Measurements from ENCODE around the gene TSR3.
"Not testable (repeated sequence)": the region's sequence is repeated elsewhere in the genome, so short reads cannot be mapped to it uniquely, and the experiment has no call there.

TSR3 gene

DNA sequence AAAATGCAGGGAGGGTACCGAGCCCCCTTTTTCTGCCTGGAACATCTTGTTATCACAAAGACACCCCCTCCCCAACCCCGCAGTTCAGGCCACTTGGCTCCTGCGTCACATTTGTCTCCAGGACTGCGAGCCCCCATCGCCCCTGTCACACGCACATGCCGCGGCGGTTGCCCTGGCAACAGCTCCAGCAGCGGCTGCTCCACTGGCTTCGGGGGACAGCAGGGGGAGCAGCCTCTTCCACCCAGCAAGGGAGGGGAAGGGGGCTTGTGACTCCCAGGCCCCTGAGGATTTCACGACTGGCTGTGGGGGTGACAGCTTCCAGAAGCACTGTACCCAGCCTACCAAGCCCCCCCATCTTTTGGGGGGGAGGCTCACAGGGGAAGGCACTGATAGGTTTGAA lies 15.7 kb downstream of the TSR3 start:
- no peak for DNase-seq

- DNase-seq, result no peak
Observed at GRCh38 chr16:1335211-1335971, 16.3 kb downstream of the TSR3 start.

DNA sequence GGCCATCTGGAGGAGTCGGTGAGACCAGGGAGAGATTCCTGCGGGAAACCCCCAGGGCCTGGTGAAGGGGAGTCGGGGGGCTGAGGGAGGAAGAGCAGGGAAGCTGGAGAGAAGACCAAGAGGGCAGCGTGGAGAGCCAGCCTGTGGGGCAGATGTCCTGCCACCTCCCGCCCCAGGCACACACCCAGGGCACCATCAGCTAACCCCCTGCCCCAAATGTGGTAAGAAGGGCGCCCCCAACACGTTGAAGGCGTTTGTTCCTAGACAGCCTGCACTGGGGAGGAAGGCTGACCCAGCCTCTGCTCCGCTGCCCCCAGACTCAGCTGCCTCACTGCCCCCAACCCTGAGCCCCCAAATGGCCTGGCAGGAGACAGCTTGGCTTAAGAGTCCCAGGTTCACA lies 16.9 kb downstream of the TSR3 start:
- DNase-seq, result no peak

DNA sequence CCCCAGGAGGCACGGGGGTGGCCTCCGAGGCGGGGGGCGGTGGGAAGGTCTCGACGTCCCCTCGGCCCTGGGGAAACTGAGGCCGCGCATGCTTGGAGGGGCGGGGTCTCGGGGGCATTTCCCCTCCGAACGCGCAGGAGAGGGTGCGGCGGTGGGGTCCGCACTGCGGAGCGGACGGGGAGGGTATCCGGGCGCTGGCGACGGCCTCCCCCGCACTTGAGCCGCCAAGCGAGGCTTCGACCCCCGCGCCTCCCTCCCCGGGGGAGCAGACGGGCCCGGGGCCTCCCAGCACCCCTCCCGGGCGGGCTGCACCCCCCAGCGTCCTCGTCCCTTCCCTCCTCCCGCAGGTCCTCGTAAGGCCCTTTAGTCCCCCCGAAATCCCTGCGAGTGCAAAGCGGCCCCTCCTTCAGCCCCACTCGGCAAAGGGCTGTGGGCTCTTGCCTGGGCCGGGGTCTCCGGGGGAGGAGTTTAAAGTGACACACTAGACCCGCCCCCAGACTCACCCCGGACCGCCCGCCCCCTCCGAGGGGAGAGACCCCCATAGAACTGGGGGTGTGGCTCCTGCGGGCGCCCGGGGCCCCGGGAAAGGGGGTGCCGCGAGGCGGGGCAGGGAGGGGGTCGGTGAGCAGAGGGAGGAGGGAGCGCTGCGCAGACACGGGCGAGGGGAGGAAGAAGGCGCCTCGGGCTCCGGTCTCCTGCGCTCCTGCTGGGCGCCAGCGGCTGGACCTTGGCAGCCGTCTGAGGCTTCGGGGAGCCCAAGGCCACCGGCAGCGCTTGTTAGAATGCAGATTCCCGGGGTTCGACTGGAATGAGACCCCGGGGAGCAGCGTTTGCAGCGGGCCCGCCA lies 17.6 kb downstream of the TSR3 start:
- no peak for DNase-seq

DNA sequence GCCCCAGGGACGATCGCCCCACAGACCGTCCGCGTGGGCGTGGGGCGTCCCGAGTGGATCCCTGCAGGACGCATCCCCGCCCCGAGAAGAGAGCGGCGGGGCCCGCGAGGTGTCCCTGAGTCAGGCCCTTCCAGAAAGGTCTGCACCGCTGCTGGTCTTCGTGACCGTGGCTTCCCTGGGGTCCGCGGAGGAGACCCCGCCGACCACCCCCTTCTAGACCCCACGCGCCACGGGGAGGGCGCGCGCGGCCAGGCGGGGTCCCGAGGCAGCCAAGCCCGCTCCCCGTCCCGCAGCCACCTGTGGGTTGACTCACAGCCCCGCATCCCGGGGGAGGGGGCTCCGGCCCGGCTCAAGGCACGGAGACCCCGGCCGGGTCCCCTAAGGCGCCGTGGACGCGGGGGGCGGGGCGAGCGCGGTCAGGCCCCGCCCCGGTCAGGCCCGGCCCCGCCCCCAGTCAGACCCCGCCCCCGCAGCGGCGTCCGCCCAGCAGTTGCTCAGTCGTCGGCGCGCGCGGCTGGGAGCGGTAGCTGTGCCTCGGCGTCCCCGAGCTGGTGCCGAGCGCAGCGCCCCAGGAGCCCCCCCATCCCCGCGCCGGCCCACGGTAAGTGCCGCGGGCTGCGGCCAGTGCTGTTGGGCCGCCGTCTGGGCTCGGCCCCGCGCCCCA lies 18.4 kb downstream of the TSR3 start, which contains the start of gene BAIAP3:
BAIAP3 (plus strand) TSS at position 497 of the 664 bp plus-strand sequence. CDS start 4,905 bp downstream, outside the sequence.
- DNase-seq, result no peak

- DNase-seq, result no peak
Observed at GRCh38 chr16:1332618-1333148, 19.0 kb downstream of the TSR3 start.

GRCh38 chr16:1331712-1332617 lies 19.7 kb downstream of the TSR3 start:
- peak; percentile 68 for DNase-seq

- no peak for DNase-seq
Observed at GRCh38 chr16:1330931-1331711, 20.6 kb downstream of the TSR3 start.

DNA sequence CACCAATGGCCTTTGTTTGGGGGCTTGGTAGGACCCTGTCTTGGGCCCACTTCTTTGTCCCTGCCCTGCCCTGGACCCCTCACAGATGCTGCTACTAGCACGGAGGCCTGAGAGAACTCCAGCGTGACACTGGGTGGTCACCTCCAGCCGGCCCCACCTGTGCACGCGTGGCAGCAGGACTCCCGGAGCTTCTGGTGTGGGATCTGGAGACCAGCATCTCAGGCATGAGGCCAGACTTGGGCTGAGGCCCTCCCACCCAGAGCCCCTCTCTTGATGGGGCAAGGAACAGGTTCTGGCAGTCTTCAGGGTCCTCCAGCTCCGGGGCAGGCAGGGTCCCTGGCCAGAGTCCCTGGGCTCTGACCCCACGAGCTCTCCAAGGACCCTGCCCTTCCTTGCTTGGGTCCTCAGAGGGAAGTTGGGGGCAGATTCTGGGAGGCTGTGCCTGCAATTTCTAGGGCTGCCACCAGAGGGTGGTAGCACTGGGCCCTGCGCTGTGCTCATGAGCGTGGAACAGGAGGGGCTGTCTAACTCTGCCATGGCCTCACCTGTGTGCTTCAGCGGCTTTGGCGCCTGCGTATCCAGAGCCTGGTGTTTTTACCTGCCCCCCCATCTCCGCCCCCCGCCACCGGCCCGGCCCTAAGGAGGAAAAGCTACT lies 21.3 kb downstream of the TSR3 start:
- DNase-seq, result no peak

DNA sequence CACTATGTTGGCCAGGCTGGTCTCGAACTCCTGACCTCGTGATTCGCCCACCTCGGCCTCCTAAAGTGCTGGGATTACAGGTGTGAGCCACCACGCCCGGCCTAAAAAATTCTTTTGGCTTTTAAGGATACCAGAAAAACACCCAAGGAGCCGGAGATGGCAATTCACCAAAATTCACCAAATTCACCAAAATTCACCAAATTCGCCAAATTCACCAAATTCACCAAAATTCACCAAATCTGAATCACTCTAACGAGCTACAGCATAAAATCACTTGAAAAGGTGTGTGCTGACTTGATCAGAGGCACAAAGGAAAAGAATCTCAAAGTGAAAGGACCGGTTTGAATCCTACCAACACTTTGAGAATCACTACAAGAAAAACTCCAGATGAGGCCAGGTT lies 22.7 kb downstream of the TSR3 start:
- DNase-seq, result not testable (repeated sequence)

- DNase-seq, result not testable (repeated sequence)
Observed at GRCh38 chr16:1328136-1328535, 23.5 kb downstream of the TSR3 start.

GRCh38 chr16:1327619-1327947 lies 24.1 kb downstream of the TSR3 start:
- DNase-seq, result no peak

GRCh38 chr16:1326946-1327618 lies 24.6 kb downstream of the TSR3 start:
- no peak for DNase-seq

GRCh38 chr16:1326391-1326790 lies 25.3 kb downstream of the TSR3 start:
- DNase-seq, result no peak

DNA sequence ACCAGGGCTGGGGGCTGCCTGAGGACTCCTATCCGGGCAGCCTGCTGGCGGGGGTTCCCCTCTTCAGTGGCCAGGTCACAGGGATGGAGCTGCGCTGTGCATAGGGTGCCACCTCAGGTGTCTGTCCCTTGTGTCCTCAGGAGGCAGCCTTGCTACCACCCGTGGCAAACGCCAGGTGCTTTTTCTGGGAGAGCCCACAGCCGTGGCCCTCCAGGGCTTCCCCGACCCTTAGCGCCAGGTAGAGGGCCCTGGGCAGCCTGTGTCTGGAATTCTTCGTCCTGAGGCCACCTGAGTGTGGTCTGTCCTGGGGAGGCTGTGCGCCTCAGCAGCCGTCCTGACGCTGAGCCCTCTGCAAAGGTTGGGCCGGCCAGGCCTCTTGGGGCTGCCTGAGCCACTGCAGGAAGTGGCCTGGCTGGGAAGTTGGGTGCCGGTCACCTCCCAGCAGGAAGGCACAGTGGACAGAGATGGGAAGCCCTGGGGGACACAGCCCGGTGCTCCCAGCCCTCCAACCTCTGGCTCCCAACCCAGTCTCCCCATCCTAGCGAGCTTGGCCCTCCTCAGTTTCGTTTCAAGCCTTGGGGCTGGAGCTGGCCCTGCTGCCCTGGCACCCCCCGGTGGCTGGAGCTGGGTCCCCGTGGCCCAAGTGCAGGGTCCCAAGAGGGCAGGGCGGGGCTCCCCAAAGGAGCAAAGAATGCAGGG lies 25.9 kb downstream of the TSR3 start:
- no peak for DNase-seq

GRCh38 chr16:1325261-1325660 lies 26.4 kb downstream of the TSR3 start:
- DNase-seq, result no peak

GRCh38 chr16:1324286-1324826 lies 27.3 kb downstream of the TSR3 start:
- no peak for DNase-seq

GRCh38 chr16:1323296-1324239 lies 28.1 kb downstream of the TSR3 start:
- DNase-seq, result no peak

Data from 8988T (cell line).